GM18511 (cell line): ENCODE results near the gene RAD51B.
"Not testable (repeated sequence)": the region's sequence is repeated elsewhere in the genome, so short reads cannot be mapped to it uniquely, and the experiment has no call there.

Experiments used
- ATAC-seq: cut with Tn5 transposase; IDR thresholded peaks from one replicate; pipeline ENCODE4 v1.9.1; 2021; ENCODE audit warnings: mild to moderate bottlenecking, moderate library complexity; ENCODE audit not compliant: unreplicated experiment

The RAD51B gene

DNA sequence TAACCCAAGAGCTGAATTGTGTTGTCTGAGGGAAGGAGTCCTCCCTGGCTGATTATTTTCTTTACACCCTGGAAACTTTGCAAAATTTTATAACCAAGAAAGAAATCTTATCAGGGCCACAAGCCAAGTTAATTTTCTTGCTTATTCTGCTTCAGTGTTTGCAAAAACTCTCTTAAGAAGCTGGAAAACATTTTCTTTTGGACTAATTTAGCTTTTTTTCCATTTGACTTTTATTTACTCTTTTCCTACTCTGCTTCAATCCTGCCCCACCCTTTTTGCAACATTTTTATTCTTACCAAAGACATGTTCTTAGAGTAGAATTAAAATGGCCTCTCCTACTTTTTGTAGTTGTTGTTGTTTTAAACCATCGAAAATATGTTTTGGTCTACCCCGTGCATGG, 594.5 kb downstream of the RAD51B start:
- ATAC-seq = no peak

- no peak for ATAC-seq
Measured at GRCh38 chr14:68416171-68416570, 596.6 kb downstream of the RAD51B start.

GRCh38 chr14:68417009-68417650, 597.6 kb downstream of the RAD51B start:
- no peak for ATAC-seq

- ATAC-seq = no peak
Measured at GRCh38 chr14:68418174-68419118, 598.9 kb downstream of the RAD51B start.

DNA sequence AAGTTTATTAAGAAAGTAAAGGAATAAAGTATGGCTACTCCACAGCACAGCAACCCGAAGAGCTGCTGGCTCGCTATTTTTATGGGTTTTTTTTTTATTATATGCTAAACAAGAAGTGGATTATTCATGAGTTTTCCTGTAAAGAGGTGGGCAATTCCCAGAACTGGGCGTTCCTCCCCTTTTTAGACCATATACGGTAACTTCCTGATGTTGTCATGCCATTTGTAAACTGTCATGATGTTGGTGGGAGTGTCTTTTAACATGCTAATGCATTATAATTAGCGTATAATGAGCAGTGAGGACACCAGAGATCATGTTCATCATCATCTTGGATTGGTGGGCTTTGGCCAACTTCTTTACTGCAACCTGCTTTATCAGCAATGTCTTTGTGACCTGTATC, 600.8 kb downstream of the RAD51B start:
- ATAC-seq = no peak

DNA sequence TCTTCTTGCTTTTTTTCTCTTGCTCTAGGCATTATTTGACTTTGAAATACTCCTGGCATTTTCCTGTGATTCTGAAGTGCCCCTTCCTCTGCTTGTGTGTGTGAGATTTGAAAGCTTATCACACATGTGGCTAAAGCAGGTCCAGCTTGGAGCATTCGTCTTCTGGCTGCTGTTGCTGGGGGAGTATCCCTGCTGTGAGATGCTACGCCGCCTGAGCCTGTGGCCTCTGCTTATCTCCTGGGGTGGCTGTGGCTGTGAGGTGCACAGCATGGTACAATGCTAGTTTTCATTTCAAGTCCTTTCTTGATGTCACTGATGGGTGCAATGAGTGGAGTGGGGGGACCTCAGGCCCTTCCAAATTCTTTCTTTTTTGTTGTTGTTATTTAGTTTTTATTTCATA, 601.5 kb downstream of the RAD51B start:
- ATAC-seq = no peak

DNA sequence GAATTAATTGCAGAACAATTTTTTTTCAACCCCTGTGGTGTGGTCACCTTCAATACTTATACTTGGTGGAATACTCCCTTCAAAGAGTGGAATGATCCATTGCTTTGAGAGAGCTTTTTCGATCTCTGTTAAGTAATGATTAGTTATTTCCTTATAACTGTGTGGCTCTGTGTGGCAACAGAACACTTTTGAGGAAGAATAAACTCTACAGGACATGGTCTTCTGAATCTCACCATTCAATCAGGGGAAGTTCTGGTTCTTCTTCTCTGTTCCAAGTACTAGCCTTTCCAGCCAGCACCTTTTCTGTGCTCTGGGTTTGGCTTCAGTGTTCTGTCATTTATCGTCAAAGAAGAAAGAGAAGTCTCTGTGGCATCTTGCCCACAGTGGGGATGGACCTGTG, 604.1 kb downstream of the RAD51B start:
- no peak for ATAC-seq

DNA sequence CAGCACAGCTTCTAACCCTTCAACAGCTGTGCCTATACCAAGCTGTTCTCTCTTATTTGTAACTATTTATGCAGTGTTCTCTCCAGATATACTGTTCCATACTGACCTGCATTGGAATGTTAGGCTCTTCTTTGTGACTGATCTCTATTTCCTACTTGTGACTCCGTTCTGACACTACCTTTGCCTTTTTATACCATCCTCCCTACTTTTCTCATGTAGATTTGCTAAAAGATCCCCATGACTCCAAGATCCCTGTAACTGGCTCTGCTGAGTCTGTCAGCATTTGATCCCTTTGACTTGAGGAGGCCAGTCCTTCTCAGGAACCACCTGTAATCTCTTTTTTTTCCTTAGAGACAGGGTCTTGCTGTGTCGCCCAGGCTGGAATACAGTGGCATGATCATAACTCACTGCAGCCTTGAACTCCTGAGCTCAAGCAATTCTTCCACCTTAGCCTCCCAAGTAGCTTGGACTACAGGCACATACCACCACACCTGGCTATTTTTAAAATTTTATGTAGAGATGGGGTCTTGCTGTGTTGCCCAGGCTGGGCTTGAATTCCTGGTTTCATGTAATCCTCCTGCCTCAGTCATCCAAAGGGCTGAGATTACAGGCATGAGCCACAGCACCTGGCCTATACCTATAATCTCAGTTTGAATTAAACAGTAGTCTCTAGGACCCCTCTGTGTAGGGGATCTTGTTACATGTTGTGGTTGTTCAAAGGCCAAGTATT, 605.0 kb downstream of the RAD51B start:
- no peak for ATAC-seq

GRCh38 chr14:68426661-68427549, 607.3 kb downstream of the RAD51B start:
- ATAC-seq = no peak

DNA sequence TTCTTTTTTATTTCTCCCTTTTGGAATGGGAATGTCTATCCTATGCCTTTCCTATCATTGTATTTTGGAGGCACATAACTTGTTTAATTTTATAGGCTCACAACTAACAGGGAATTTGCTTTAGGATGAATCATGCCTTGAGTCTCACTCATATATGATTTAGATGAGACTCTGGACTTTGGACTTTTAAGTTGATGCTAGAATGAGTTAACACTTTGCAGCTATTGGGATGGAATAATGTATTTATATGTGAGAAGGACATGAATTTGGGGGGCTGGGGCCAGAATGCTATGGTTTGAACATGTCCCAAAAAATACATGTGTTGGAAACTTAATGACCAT, 607.9 kb downstream of the RAD51B start:
- ATAC-seq = no peak

- ATAC-seq = not testable (repeated sequence)
Measured at GRCh38 chr14:68428900-68429299, 609.3 kb downstream of the RAD51B start.

- ATAC-seq = not testable (repeated sequence)
Measured at GRCh38 chr14:68434173-68434572, 614.6 kb downstream of the RAD51B start.

DNA sequence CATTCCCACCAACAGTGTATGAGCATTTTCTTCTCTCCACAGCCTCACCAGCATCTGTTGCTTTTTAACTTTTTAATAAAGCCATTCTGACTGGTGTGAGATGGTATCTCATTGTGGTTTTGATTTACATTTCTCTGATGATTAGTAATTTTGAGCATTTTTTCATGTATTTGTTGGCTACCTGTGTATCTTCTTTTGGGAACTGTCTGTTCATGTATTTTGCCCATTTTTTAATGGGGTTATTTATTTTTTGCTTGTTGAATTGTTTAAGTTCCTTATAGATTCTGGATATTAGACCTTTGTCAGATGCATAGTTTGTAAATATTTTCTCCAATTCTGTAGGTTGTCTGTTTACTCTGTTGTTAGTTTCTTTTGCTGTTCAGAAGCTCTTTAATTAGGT, 616.1 kb downstream of the RAD51B start:
- not testable (repeated sequence) for ATAC-seq

- ATAC-seq = no peak
Measured at GRCh38 chr14:68439676-68440075, 620.1 kb downstream of the RAD51B start.

DNA sequence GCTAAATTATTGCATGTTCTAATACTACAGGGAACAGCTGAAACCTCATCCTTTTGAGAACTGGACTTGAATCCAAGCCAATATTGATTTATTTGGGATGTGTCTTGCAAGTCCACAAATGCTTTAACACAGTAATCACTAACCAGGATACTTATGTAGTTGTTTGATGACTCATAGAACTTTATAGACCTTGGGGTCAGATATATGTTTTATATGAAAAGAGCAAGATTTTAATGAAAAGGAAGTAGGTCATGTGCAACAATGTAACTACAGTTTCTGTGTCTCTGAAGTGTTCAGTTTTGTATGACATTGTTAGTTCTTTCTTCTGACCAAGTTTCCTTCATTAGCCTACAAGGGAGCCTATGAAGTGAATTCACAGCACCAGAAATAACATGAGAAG, 621.2 kb downstream of the RAD51B start:
- ATAC-seq = no peak

GRCh38 chr14:68441542-68441941, 622.0 kb downstream of the RAD51B start:
- ATAC-seq = no peak

DNA sequence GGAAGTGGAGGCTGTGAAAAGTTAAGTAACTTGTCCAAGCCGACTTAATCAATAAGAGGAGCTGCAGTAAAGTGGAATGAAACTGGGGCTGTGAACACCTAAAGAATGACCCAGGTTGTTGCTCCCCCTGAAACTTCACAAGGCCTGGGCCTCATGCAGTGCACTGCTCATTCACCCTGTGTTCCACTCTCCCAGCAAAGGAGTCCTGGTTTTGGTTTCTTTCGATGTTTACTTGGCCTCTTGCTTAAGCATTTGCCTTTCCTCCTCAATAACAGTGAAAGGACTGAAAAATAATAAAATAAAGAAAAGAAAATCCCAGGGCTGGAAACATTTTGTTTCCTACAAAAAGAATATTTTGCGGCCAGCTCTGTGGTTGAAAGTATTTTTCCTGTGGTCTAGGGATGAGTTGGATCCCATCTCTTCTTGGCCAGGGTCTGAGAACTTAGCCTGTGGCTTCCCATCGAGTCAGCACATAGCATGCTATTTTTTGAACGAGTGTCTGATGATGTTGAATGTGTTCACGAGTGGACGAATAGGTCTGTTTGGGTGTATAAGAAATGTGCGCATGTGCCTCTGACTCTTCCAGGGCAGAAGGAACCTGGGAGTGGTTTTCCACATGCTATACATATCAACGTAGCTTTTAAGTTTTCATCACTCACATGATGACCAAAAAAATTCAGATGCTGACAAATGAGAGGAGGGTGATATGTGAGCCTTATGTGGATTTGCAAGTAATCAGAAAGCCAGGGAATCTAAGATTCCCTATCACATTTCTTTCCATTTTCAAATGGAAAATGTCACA, 623.5 kb downstream of the RAD51B start:
- no peak for ATAC-seq

DNA sequence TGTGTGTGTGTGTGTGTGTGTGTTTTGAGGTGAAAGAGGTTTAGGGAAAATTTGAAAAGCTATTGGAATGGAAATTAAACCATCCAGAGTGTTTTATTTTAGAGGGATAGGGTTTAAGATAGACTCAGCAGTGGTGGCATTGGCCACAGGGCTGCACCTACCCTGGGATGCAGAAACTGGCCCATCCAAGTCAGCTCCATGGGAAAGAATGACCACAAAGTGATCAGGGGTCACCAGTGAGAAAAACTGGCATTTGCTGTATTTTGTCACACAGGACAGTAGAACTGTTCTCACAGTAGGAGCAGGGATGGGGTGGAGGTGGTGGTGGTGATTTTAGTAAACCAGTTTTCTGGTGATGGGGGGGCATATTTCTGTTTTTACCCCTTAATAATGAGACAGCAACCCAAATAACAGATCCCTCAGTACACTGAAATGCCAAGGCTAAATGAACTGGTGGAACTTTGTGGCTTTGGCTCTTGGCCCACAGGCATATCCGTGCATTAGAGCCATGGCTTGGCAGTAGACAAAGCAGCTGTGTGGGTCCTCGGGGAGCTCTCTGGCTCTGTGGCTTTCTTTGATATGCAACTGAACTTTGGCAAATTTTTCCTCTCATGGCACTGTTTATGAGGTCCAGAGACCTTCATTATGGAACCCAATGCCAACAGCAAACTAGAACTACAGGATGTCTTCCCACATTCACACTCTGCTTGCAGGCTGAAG, 625.0 kb downstream of the RAD51B start:
- ATAC-seq = no peak
